ENCODE measurements around the gene GPN2.
"Not testable (repeated sequence)": the region's sequence is repeated elsewhere in the genome, so short reads cannot be mapped to it uniquely, and the experiment has no call there.

The GPN2 gene

DNA sequence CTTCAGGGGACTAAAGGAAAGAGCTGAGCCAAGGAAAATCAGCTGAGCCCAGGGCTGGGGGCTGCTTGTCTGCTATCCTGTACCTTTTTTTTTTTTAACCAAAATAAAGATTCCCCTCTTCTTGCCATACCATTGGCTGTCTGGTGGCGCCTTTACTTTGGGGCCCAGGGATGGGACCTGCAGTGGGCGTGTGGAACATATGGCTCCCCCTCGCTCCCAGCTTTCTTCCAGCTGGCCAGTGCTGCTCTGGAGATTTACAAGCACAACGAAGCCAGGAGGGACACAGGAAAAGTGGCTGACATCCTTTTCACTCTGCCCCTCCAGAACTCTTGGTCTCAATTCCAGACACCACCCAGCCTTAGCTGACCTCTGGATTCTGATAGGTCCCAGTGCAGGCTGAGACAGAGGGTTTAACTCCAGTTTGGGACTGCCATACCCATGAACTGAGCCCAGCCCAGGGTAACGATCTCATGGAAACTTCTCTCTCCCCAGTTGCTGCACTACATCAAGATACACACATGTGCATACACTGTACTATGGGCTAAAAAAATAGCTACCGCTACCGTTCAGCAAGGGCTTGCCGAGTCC lies 32.5 kb downstream of the GPN2 start:
- DNase-seq (ENCODE audit: low read depth): no peak

DNA sequence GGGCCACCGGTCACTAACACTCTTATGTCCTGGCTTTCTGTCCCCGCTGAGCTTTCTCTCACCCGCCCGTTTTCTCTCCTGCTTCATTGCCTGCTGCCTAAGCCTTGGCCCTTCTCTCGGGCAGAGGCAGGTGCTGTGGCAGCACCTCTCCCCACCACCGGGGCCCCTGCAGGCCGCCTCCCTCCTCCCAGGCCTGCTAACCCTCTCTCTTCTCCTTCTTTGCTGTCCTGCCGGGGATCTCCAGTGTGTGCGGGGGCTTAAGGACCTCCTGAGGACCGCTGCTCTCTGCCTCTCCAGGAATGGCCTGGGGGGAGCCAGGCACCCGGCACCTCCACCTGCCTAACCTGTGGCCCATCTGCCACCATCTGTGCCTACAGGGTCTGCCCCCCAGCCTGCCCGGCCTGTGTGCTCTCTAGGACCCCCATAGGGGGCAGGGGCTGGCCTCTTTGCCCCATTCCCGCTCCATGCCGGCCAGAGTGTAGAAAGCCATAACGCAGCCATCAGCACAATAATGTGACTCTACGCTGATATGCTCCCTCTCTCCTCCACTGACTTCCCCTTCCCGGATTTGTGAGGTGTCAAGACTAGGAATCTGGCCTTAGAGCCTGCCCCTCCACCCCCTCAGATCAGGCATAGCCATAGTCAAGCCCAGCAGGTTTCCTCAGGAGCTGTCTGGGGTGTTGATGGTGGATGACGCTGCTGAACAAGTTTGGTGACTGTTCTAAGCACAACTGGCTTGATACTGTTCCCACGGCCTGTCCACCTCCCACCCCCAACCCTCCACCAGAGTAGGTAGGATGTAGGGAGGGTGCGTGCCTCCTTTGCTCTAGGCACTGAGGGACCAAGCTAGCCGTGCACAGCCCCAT lies 33.2 kb downstream of the GPN2 start:
- no peak for DNase-seq (ENCODE audit: low read depth)

DNA sequence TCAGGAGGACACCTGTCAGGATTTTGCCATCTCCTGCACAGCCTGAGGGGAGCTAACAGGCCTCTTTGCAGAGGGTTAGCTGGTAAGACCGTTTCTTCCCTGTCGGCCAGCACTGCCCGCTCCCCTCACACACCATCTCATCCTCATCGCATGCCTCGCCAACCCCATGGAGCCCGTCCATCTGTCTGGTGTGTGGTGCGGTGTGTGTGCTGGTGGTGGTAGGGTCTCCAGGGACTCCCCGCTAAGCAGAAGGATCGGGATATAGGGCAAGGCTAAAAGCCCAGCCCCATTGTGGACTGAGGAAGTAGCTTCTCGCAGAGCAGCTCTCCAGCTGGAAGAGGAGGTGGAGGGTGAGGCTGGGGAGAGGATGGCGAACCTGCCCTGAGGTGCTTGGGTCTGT lies 33.9 kb downstream of the GPN2 start:
- no peak for DNase-seq (ENCODE audit: low read depth)

DNA sequence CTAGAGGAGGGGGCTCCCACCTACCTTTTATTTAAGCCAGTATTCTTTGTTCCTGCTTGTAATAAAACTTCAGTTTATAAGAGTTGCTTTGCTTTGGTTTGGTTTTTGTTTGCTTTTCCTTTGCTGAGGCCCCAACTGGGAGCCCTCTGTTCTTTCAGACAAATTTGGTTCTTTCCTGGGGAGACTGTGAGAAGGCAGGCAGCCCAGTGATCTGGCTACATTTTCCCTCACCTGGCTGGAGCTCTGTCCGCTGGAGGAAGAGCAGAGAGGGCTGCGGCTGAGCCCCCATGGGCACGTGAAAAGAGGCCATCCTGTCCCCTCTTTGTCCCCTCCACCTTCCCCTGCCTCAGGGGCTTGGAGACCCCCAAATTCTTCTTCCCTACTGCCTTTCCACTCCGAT lies 34.4 kb downstream of the GPN2 start:
- no peak for DNase-seq (ENCODE audit: low read depth)

DNA sequence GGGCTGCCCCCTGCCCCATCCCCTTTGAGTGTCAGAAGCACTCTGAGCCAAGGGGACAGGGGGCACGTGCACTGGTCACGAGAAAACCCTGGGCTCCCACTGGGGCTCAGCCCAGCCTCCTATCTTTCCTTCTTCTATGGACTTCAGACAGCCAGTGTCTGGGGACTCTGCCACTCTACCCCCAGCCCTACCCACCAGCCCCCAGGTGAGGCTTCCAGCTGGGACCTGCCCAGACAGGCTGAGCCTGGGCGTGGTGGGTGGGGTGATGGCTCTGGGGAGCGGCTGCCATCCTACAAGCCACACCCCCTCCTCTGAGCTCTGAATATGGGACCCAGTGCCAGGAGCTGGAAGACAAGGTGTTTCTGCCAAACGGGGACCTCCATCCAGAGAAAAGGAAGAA lies 35.2 kb downstream of the GPN2 start:
- DNase-seq (ENCODE audit: low read depth): no peak

DNA sequence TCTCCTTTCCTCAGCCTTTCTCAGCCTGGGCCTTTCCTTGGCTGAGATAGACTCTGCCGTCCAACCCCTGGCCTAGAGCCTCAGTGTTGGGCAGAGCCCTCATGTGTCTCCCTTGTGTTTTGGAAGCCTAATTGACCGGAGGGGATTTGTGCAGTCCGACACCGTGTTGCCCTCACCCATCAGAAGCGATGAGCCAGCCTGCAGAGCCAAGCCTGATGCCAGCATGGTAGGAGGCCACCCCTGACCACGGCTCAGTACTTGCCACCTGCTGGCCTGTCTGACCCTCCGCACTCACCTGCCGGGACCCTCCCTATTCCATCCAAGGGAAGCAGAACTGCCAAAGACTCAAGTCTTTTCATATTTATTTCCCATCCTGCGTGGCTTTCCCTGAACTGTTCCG lies 36.5 kb downstream of the GPN2 start:
- no peak for DNase-seq (ENCODE audit: low read depth)

DNA sequence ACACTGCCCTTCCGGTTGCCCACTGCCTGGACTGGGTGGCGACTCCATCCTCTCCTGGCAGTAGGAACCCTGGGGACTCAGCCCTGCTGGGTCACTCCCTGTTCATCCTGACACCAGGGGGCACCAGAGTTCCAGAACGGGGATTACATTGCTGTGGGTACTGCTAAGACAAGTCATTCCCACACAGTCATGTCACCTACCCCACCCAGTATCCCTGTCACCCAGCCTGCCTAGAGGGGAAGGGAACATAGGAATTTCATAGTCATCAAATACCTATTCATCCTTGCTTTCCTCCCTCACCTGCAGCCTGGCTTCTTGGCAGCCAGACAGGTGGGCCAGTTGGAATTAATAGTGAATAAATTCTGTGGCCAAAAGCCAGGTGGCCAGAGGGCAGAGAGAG lies 36.9 kb downstream of the GPN2 start:
- DNase-seq (ENCODE audit: low read depth): peak; percentile 89

DNA sequence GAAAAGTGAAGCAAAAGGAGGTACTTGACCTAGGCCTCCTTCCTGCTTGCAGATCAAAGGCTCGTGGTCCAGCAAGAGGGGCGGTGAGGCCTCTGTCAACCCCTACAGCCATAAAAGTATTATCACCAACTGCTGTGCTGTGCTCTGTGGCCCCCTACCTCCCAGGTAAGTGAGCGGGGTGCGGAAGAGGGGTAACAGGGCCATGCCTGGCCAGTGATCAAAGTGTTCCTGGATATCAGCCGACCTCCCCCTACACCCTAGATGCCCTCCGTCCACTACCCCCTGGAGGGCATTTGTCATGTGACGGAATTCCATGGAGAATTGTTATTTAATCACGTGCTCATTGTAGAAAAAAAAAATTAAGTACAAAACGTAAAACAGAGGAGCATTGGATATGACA lies 37.4 kb downstream of the GPN2 start:
- no peak for DNase-seq (ENCODE audit: low read depth)

DNA sequence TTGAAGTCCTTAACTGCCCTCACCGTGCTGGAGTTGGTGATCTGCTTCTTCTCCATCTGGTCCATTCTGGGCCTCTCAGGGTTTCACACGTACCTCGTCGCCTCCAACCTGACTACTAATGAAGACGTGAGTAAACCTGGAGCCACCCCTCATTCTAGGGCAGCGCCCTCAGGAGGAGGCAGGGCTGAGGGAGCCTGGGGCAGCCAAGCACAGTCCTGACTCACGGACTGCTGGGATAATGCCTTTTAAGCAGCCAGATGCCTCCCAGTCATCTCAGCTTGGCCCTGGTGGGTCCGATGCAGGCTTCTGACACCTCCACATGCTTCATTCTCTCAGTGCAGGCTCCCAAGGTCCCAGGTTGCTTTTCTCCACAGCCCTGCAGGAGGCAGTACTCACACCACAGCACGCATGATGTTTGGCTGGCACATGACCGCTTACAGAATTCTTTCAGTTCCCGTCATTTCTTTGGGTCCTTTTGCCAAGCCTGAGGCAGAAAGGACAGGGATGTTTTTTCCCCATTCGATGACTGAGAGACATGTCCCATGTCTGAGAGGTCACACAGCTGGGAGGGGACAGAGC lies 38.9 kb downstream of the GPN2 start:
- no peak for DNase-seq (ENCODE audit: low read depth)

DNA sequence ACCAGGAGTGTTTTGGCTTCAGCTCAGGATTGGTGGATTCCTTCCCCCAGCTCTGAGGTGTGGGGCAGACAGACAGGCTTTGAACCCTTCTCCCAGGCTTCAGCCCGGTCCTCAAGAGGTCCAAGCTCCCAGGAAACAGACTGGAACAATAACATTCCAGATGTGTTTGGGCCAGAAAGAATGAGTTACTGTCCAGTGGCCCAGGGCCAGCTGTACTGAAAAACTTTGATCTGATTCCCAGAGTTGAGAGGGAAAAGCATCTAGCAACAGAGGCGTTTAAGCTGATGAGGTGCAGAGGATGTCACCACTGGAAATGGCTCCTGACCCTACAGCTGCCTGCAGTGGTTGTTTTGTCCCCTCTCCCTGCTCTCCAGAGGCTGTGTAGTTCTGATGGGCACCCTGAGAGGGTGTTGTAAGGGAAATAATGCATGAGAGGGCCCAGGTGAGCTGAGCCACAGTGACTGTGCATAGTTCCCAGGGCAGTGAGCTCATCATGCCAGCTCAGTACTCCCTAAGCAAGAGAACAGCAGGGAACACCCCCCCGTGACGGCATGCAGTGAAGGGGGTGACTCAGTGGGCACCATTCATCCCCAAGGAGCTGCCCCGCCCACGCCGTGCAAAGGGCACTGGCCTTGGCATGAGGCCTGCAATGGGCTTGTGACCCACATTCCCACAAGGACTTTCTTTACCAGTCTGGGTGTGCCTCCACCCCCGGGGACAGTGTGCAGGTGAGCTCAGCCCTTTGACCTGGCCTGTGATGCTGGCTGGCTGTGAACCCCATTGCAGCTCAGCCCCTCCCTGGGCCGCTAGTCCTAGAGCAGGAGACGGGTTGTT lies 40.9 kb downstream of the GPN2 start:
- DNase-seq (ENCODE audit: low read depth): peak; percentile 83

DNA sequence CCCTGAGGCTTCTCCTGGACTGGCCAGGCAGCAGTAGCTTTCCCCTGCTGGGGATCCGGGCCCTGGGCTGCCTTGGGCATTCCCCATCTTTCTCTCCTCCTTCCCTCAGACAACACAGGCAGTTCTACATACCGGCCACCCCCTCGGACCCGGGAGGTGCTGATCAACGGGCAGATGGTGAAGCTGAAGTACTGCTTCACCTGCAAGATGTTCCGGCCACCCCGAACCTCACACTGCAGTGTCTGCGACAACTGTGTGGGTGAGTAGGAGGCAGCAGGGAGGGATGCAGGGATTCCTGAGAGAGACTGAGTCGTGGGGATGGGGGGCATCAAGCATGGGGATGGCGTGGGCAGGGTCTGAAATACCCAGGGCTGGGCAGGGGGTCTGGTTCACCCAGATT lies 41.6 kb downstream of the GPN2 start:
- DNase-seq (ENCODE audit: low read depth): no peak

DNA sequence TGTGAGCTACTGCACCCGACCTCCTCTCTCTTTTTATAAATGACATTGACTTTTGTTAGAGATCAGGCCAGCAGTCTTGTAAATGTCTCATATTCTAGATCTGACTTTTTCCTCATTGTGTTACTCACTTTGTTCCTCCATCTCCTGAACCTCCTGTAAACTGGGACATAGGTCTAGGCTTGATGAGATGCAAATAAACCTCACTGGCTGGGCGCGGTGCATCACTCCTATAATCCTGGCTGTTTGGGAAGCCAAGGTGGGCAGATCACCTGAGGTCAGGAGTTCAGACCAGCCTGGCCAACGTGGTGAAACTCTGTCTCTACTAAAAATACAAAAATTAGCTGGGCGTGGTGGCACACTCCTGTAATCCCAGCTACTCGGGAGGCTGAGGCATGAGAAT lies 42.3 kb downstream of the GPN2 start:
- DNase-seq (ENCODE audit: low read depth): not testable (repeated sequence)

DNA sequence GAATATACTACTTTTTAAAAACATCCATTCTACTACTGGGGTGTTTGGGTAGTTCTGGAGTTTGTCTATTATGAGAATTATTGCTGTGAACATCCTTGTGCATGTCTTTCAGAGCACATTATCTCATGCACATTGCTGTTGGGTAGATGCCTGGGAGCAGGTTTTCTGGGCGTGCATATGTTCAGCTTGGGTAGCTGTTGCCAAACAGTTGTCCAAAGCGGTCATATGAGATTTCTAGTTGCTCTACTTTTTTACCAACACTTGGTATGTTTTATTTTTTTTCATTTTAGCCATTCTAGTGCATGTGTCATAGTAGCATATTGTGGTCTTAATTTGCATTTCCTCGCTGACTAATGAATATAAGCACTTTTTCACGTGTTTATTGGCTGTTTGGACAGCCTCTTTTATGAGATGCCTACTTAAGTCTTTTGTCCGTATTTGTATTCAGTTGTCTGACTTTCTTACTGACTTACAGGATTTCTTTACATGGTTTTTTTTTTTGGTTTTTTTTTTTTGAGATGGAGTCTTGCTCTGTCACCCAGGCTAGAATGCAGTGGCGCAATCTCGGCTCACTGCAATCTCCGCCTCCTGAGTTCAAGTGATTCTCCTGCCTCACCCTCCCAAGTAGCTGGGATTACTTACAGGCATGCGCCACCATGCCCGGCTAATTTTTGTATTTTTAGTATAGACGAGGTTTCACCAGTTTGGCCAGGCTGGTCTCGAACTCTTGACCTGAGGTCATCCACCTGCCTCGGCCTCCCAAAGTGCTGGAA lies 45.5 kb downstream of the GPN2 start:
- DNase-seq (ENCODE audit: low read depth): no peak

DNA sequence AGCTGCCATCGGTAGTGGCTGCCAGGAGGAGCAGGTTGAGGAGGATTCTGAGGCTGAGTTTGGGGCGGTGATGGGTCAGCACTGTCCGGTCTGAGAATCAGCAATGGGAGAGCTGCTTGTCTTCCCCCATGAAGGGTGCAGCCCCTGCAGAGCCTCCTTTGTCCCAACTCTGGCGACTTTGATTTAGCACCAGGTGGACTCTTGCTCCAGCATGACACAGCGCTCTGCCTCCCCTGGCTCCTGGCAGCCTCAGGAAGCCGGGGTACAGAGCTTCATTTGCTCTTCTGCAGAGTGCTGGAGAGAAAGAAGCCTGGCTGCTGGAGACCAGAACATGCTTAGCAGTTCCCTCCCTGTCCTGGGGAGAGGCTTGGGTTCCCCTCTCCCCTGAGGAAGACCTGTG lies 50.3 kb downstream of the GPN2 start:
- DNase-seq (ENCODE audit: low read depth): no peak

DNA sequence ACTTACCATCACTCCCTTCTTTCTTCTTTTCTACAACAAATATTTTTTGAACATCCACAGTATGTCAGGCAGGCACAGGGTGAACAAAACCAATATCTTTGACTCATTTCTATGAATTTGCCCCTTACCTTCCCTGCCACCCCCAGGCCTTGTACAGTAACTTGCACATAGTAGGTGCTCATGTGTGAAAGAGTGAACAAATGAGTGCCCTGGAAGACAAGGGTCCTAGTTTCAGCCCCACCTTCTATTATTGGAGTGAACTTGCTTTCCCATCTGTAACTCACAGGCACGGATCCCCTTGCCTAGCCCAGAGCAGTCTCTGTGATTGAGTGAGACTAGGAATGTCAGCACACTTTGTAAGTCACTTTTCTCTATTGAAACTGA lies 50.8 kb downstream of the GPN2 start:
- DNase-seq (ENCODE audit: low read depth): no peak

DNA sequence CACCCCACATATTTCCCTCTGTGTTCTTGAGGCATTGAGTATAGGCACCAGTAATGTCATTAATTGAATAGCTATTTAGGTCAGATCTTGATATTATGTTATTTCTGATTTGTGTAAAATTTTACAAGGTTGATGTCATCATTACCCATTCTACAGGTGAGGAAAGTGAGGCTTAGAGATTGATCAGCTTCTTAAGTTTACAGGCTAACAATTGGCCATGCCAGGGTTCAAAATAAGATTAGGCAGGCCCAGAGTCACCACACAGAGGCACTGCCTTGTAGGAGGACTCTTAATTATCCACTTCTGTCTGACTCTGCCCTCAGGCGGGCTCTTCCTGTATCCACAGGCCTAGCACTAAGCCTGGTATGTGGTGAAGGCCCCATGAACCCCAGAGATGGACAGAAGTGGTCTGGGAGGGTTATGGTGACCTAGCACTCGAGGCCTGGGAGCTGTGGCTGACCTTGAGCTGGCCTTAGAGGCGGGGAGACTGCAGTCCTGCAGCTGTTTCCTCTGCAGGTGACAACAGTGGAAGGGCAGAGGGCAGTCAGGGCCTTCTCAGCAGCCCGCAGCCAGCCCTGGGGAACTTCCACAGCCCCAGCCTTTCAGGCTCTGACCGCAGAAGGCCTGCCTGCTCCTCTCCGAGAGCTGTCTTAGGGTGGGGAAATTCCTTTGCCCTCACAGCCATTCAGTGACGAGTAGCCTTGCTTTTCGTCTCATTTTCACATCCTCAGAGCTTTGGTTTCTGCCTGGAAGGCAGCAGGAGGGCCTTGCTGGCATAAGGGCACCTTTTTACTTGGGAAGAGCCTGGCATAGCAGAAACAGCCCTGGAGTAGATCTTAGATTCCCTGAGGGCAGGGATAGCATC lies 51.4 kb downstream of the GPN2 start:
- no peak for DNase-seq (ENCODE audit: low read depth)

DNA sequence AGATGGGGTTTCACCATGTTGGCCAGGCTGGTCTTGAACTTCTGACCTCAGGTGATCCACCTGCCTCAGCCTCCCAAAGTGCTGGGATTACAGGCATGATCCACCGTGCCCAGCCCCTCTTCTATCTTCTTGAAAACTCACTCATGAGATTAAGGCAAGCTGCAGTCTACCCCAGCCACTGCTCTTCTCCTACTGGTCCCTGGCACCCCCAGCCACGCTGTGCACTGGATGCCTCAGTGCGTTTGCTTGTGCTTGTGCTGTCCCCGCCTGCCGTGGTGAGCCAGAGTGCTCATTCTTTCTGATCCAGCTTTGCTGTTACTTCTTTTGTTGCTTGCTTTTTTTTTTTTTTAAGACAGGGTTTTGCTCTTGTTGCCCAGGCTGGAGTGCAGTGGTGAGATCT lies 52.4 kb downstream of the GPN2 start:
- not testable (repeated sequence) for DNase-seq (ENCODE audit: low read depth)

DNA sequence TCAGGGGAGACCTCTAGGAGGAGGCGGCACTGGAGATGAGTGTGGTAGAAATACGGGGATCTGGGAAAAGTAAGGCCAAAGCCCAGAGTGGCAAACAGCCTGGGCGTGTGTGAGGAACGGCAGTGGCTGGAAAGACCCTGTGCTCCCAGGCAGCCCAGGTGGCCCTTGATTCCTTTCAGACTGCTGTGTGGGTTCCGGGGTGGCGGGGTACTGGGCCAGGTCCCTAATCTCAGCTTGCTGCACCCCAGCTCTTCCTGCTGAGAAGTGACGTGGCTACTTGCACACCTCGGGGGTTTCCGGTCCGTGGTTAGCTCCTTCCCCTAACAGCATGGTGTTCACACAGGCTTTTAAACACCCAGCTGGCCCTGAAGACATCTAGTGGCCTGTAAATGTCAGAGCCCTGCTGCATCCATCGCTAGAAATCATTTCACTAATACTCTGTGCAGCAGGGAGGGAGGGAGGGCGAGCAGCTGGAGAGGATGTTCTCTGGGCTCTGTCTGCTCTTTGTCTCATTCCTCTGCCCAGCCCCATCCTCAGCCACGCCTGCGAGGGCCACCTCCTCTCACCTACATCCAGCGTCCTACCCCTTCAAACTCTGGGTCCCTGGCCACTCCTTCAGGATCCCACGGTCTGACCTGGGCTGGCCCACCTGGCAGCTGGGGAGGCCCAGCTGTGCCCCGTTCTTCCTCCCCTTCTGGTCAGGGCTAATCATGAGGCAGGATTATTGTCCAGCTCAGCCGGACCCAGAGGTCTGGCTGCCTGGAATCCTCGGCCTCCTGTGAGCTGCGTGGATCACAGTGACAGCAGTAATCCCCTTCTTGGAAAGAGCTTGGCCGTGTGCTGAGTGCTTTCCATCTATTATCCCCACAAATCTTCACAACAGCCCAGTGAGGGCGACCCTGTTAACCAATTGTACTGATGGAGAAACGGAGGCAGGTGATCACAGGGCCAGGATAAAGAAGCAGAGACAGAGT lies 56.4 kb downstream of the GPN2 start:
- DNase-seq (ENCODE audit: low read depth): no peak

DNA sequence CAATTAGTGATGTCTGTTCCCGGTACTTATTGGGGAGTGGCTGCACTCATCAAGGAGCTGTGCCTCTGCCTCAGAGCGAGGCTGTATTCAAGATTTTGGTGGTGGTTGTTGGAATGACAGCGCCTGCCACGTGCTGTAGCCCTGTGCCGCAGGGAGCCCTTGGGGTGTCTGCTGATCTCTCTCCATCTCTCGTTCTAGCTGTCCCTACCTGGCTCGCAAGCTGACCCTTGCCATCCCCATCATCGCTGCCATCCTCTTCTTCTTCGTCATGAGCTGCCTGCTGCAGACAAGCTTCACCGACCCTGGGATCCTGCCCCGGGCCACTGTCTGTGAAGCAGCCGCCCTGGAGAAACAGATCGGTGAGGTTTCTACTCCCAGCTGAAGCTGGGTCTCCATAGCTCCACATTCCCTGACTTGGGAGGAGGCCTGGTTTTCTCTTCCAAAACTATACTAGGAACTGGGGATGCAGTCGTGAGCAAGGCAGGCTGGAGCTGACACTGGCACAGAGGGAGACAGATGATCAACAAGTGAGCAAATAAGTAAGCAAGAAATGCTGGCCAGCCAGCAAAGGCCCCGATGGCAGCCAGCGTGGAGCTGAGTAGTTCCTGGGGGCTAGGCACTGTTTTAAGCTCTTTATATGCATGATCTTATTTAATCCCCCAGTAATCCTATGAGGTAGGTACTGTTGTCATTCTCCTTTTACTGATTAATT lies 57.7 kb downstream of the GPN2 start:
- DNase-seq (ENCODE audit: low read depth): no peak
